ENCODE results near the gene UMAD1. TPM values are rescaled to one million over a fixed set of nuclear protein-coding genes. Genes with fewer than 3 reads are reported as not detected.

The UMAD1 gene
- total RNA-seq, 2 experiments from 2014 or later: 11.0 to 15.3 TPM

- intact Hi-C loops (cut with DNase I, micrococcal nuclease): no loop called here
- DNase-seq: no peak
- Mint-ChIP-seq H3K36me3 (ENCODE audit: low read depth) (peaks cover 4% of the 10 kb centered on the region), H3K4me3 (no peak overlapping the region), H3K4me1 (ENCODE audit: low read depth) (peaks cover 22% of the 10 kb centered on the region), H3K27me3 (no peaks in the 10 kb centered on the region), H3K9me3 (no peaks in the 10 kb centered on the region), H3K27ac (no peak overlapping the region)
- ATAC-seq (ENCODE audit: poor library complexity): no peak
- Histone ChIP-seq H3K36me3 (ENCODE audit: insufficient read depth, low read length) (no peaks in the 10 kb centered on the region), H3K4me3 (ENCODE audit: low read length) (no peak overlapping the region), H3K4me1 (ENCODE audit: insufficient read depth, low read length) (no peaks in the 10 kb centered on the region), H3K9me3 (ENCODE audit: control insufficient read depth in 1 of 2, insufficient read depth in 1 of 2, low read length in 2 of 2) (no peaks in the 10 kb centered on the region), H3K27me3 (ENCODE audit: control insufficient read depth in 1 of 2, insufficient read depth in 2 of 2, low read length in 2 of 2) (no peaks in the 10 kb centered on the region), H3K27ac (ENCODE audit: low read depth in 1 of 2, low read length in 2 of 2) (no peak overlapping the region)
- TF ChIP-seq CTCF (IDR thresholded peaks at IDR 0.05): no peak
- POLR2A ChIA-PET: no interaction called here
- CTCF ChIA-PET: interaction anchor here (1.2 kb wide), 1 partner anchor 10 kb away, joined by 3 read pairs; no protein-coding TSS in a partner anchor
These were observed 67.3 kb downstream of the UMAD1 start for GRCh38 chr7:7707806-7708205.

GRCh38 chr7:7709291-7709690, 68.7 kb downstream of the UMAD1 start:
- POLR2A ChIA-PET: no interaction called here
- H3K27ac ChIP-seq (ENCODE audit: low read depth in 1 of 2, low read length in 2 of 2): no peak overlapping the region
- no peak overlapping the region for H3K27ac Mint-ChIP-seq

GRCh38 chr7:7710469-7710868, 69.9 kb downstream of the UMAD1 start:
- no peak overlapping the region for H3K27ac Mint-ChIP-seq
- Histone ChIP-seq H3K36me3 (ENCODE audit: insufficient read depth, low read length) (no peaks in the 10 kb centered on the region), H3K27ac (ENCODE audit: low read depth in 1 of 2, low read length in 2 of 2) (no peak overlapping the region), H3K9me3 (ENCODE audit: control insufficient read depth in 1 of 2, insufficient read depth in 1 of 2, low read length in 2 of 2) (no peaks in the 10 kb centered on the region), H3K4me1 (ENCODE audit: insufficient read depth, low read length) (no peaks in the 10 kb centered on the region), H3K27me3 (ENCODE audit: control insufficient read depth in 1 of 2, insufficient read depth in 2 of 2, low read length in 2 of 2) (no peaks in the 10 kb centered on the region), H3K4me3 (ENCODE audit: low read length) (no peak overlapping the region)
- H3K4me1 Mint-ChIP-seq (ENCODE audit: low read depth): peaks cover 24% of the 10 kb centered on the region
- DNase-seq (no peak), ATAC-seq (ENCODE audit: poor library complexity) (no peak)
- H3K4me3 Mint-ChIP-seq: no peak overlapping the region
- H3K36me3 Mint-ChIP-seq (ENCODE audit: low read depth): no peaks in the 10 kb centered on the region
- H3K27me3 Mint-ChIP-seq: no peaks in the 10 kb centered on the region
- TF ChIP-seq CTCF (IDR thresholded peaks at IDR 0.05): no peak
- POLR2A ChIA-PET: no interaction called here
- no peaks in the 10 kb centered on the region for H3K9me3 Mint-ChIP-seq
- intact Hi-C loops (cut with DNase I, micrococcal nuclease): no loop called here
- CTCF ChIA-PET: no interaction called here

More at GRCh38 chr7:7709291-7709690, 68.7 kb downstream of the UMAD1 start:
- CTCF ChIA-PET: no interaction called here
- H3K9me3 Mint-ChIP-seq: no peaks in the 10 kb centered on the region
- no peaks in the 10 kb centered on the region for H3K9me3 ChIP-seq (ENCODE audit: control insufficient read depth in 1 of 2, insufficient read depth in 1 of 2, low read length in 2 of 2)
- no peaks in the 10 kb centered on the region for H3K4me1 ChIP-seq (ENCODE audit: insufficient read depth, low read length)
- no peak for TF ChIP-seq CTCF (IDR thresholded peaks at IDR 0.05)
- no peak for ATAC-seq (ENCODE audit: poor library complexity)
- no peaks in the 10 kb centered on the region for H3K27me3 ChIP-seq (ENCODE audit: control insufficient read depth in 1 of 2, insufficient read depth in 2 of 2, low read length in 2 of 2)
- H3K27me3 Mint-ChIP-seq: no peaks in the 10 kb centered on the region
- H3K36me3 Mint-ChIP-seq (ENCODE audit: low read depth): peaks cover 4% of the 10 kb centered on the region
- H3K4me3 ChIP-seq (ENCODE audit: low read length): no peak overlapping the region
- H3K36me3 ChIP-seq (ENCODE audit: insufficient read depth, low read length): no peaks in the 10 kb centered on the region
- H3K4me1 Mint-ChIP-seq (ENCODE audit: low read depth): peaks cover 23% of the 10 kb centered on the region
- no peak overlapping the region for H3K4me3 Mint-ChIP-seq
- DNase-seq: no peak
- intact Hi-C loops (cut with DNase I, micrococcal nuclease): no loop called here

Measured in CD4-positive, alpha-beta T cell (primary cell).